ENCODE data around the gene TTC19.
"Not testable (repeated sequence)": the region's sequence is repeated elsewhere in the genome, so short reads cannot be mapped to it uniquely, and the experiment has no call there.

TTC19 gene

DNA sequence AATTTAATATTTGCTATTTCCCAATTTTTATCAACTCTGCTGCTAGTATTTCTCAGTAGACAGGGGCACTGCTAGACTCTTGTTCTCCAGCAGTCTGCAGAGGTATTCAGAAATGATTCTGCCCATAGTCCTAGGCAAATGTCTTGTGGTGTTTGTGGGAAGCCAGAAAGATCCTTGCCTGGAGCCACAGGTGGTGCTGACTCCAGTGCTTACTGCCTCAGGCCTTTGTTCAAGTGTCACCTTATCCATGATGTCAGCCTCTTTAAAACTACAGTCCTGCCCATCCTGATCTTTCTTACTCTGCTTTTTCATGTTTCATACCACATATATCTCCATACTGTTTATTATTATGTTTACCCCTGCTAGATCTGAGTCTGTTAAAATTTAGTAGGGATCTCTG lies 26.6 kb upstream of the TTC19 start:
- no peak for DNase-seq

DNA sequence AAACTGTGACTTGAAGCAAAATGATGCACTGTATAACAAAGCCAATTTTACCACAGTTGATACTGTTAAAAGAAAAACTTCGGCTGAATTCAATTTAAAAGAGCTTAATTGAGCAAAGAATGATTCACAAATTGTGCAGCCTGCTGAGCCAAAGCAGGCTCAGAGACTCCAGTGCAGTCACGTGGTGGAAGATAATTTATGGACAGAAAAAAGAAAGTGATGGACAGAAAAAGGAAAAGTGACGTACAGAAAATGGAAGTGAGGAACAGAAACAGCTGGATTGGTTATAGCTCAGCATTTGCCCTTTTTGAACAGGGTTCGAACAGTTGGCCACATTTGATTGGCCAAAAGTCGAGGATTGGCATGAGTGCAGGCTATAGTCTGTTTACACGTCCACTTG lies 25.8 kb upstream of the TTC19 start:
- DNase-seq, result no peak

DNA sequence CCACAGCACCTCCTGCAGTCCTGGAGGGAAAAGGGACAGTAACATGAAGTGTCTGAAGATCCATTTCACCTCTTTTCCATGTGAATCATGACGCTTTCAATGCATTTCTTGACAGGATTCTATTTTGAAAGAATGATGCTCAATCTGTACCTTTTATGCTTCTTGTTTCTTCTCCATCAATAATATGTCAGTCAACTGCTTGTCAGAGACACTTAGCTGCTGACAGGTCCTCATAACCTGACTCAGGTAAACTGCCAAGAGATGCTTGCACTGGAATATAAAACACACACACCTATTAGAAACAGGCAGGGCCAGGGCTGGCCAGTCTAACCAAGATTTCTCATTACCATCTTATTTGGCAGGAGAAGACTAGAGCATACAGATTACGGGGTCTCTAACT lies 21.7 kb upstream of the TTC19 start:
- no peak for DNase-seq

DNA sequence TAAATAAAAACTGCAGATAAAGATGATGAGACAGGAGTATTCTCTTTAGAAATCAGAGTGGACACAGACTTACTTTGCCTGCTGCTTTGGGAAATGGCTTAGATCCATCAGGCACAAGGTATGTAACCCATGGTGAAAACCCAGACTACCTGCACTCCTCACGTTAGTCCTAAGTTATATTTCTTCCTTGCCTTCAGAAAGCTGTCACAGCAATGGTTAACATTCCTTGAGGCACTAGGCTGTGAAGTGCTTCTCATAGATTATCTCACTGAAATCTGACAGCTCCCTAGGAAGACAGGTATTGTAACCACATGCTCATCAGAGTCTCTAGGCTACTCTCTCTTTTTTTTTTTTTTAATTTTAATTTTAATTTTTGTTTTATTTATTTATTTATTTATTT lies 21.0 kb upstream of the TTC19 start:
- no peak for DNase-seq

- not testable (repeated sequence) for DNase-seq
These were observed 20.6 kb upstream of the TTC19 start for GRCh38 chr17:15979013-15979412.

GRCh38 chr17:15981208-15981607 lies 18.4 kb upstream of the TTC19 start:
- no peak for DNase-seq

DNA sequence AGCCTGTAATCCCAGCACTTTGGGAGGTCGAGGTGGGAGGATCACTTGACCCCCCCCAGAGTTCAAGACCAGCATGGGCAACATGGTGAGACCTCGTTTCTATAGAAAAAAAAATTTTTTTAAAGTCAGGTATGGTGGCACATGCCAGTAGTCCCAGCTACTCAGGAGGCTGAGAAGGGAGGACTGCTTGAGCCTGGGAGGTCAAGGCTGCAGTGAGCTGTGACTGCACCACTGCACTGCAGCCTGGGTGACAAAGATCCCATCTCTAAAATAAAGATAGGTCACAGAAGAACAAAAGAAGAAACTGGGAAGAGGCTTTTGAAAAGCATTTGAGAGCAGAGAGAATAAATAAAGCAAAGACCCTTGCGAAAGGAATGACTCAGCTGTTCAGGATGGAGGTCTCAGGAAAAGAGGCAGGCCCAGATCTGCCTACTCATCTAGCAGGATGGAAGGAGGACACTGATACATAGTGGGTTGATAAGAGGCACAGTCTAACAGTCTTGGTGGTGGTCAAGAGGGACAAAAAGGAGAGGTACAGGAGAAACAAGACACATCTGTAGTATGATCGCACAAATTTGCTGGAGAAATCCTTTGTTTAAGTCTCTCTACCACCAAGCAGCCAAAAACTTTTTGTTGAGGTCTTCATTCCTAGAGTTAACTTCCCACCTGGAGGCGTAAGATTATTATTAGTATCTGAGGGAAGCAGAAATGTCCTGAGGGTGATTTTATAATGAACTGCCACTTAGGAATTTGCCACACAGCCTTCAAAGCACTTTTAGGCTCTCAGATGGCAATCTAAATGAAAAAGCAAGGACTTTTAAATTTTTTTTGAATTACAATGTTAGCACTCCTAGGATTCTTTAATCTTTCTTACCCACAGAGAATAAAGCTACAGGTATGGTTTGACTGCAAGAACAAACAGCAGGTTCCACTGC lies 17.7 kb upstream of the TTC19 start:
- no peak for DNase-seq

GRCh38 chr17:15996322-15996721 lies 3.3 kb upstream of the TTC19 start:
- DNase-seq, result no peak

DNA sequence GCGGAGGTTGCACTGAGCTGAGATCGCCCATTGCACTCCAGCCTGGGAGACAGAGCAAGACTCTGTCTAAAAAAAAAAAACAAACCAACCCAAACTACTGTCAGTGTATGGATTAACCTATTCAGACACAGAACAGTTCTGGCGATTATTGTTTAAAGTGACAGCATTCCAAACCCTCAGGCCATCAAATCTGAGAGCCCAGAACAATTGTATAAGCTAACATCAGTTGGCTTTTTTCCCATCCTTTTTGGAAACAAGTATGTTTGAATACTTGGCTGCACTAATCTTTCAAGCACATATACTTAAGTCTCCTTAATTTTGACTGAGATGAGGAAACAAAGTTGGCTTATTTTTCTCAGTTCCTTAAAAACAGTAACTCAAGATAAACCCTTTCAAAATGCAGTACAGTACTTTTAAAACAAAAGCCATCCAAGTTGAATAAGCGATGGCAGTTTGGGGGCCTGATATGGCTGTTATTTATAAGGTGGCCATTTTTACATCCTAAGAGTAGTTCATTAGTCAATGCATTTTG lies 1.5 kb upstream of the TTC19 start:
- DNase-seq, result no peak

DNA sequence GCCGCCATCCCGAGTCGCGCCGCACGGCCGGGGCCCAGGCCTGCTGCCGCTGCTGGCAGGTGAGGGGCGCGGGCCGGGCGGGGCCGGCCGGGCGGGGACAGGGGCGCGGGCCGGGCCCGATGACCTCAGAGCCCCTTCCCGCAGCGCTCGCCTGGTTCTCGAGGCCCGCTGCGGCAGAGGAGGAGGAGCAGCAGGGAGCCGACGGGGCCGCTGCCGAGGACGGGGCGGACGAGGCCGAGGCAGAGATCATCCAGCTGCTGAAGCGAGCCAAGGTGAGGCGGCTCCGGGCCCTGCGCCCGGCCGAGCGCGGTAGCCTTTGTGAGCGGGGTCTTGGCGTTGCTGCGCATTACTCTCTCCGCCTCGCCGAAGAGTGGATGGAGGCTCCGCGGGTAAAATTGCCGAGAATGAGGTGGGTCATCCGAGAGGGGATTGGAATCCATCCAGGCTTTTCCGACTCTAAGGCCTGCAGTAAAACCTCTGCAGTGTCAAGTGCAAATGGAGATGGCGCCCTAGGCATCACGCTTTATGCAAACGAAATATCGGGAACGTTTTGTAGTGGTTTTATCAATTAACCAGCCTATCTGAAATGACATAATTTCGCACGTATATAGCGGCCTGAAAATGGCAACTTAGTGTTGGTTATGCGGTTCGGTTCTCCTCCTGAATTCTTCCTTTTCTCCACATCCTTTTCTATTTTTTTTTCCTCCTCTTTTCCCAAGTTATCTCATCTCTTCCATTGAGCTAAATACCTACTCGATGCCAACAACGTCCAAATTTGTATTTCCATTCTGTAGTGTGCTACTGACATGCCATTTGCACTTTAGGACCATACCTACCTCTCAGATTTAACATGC lies 577 bp downstream of the TTC19 start:
- DNase-seq, result no peak

- no peak for DNase-seq
These were observed 1.7 kb downstream of the TTC19 start for GRCh38 chr17:16001226-16001897.

GRCh38 chr17:16002708-16003260 lies 3.2 kb downstream of the TTC19 start:
- no peak for DNase-seq

DNA sequence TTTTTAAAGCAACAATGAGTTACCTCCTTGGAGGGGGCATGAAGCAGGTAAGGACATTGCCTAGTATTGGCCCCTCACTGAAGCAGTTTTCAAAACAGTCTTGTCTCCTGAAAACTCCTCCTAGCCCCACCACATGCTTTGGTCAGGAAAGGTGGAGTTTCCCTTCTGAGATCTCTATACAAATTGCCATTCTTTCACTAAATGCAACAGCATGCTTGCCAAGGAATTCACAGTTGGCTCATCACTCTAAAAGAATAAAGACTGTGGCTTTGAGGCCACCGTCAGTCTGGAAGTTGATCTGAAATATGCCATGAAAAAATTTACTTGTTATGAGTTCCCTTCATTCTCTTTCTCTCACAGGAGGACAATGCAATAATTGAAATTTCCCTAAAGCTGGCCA lies 4.2 kb downstream of the TTC19 start:
- no peak for DNase-seq

GRCh38 chr17:16005636-16006035 lies 6.0 kb downstream of the TTC19 start:
- DNase-seq, result no peak

- no peak for DNase-seq
These were observed 7.8 kb downstream of the TTC19 start for GRCh38 chr17:16007439-16007838.

GRCh38 chr17:16013943-16014407 lies 14.4 kb downstream of the TTC19 start:
- DNase-seq, result no peak

DNA sequence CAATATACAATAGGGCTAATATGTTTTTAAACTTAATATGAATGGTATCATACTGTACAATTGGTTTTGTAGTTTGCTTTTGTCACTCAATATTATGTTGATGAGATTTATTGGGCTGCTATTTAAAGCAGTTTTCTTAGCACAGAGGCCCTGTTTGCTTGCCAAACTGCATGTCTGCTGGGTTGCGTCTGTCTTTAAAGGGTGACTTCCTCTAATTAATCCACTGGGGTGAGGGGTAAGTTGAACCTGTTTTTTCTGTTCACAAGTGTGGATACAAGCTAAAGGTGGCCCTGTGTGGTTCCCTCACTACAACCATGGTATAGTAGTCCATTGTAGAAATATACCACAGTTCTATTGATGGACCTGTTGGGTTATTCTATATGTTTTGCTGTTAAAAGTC lies 19.7 kb downstream of the TTC19 start:
- no peak for DNase-seq

DNA sequence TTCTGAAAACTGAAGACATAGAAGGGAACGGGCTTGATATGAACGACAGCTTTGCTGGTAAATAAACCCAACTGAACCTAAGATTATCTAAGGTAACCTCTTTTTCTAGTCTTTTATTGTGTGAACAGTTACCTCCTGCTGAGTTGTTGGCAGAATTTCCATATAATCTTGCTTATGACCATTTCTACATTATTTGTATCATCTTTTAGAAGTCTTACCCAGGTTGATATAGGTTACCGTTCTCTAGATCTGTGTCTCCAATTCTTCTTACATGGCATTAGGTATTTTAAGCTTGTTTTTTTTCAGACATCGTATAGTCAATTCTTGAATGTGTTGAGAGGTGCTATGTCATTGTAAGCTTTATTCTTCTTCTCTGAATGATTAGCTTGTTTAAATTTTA lies 24.3 kb downstream of the TTC19 start:
- no peak for DNase-seq

DNA sequence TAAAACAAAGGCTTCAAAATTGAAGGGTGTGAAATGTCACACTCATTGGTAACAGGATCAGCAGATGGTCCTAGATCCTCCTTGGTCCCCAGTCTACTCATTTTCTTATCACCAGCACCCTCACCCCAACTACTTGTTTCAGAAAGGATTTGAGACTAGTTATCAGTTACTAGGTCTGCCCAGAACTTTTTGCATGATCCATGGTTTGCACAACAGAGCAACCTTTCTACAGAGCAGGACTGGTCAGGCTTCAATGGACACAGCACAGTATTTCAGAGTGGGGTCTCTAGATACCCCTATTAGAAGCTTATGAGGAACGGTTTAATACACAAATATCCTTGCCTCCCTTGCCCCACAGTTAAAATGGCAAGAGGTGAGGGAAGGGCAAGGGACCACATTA lies 25.6 kb downstream of the TTC19 start:
- DNase-seq, result no peak

DNA sequence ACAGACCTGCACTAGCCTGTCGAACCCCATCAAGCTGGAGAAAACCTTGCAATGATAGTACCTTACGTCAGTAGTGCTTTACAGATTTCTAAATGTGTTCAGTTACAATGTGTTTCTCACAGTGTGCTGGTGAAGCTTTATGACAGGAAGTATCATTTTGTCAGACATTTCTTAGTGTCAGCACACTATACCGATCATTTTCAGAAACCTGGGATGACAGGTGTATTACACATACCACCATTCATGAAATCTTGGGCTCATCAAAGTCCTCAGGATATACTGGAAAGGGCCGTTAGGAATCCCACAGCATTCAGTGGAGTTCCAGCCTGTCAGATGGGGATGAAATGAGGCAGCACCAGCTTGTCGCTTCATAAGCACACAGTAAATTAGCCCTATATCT lies 27.3 kb downstream of the TTC19 start:
- no peak for DNase-seq

DNA sequence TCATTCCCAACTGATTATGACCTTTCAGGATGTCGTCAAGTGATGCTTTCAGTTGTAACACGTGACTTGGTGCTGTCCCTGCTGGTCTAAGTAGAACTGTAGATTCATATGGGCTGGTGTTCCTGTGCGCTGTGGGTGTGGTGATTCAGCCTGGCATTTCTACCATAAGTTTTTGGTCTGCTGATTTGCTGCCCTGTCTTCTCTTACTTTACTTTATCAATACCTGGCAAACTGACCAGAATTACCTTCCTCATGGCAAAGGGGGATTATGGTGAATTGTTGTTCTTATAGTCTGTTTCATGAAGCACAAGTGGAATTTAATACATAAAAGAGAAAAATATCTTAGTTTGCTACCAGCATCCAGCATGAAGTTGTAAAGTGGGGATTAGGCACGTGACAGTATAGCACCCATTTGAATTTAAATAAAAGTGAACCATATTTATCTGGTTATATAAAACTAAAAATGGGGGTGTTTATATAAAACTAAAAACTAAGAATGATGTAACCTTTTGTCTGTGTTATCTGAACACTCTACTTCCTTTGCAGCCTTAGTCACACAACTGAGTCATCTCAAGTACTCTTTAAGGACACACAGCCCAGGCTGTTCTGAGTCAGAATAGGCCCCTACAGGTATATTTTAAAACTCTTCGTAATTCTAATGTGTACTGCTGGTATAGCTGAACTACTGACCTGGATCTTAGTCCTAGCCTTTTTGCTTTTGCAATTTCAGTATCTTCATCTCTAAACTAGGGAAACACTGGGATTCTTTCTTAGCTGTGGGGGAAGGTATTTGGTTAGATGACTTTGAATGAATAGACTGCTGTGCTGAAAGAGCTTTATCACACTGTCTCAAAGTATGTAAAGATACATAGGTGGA lies 28.3 kb downstream of the TTC19 start:
- no peak for DNase-seq

All from COR-L47 (cell line).